NCI-H345 (cell line): Measurements from ENCODE around the gene CNTN2.

Experiments
- DNase-seq: peaks from one replicate; lab custom pipeline; 2025; lab: John Stamatoyannopoulos, UW

CNTN2 gene

DNA sequence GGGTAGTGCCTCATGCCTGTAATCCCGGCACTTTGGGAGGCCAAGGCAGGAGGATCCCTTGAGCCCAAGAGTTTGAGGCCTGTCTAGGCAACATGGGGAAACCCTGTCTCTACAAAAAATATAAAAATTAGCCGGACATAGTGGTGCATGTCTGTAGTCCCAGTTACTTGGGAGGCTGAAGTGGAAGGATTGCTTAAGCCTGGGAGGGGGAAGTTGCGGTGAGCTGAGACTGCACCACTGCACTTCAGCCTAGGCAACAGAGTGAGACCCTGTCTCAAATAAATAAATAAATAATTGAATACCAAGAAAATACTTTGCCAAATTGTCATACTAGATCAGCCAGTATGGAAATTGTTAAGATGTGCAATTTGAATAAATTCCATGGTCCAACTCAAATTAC, 84.6 kb downstream of the CNTN2 start:
- no peak for DNase-seq
